AG09319 (cell line): Measurements from ENCODE around the gene LIN37.
"Not testable (repeated sequence)": the region's sequence is repeated elsewhere in the genome, so short reads cannot be mapped to it uniquely, and the experiment has no call there.

Experiments
- DNase-seq: peaks from one replicate; pipeline ENCODE4 v3.0.0-alpha.2; 2010; ENCODE audit warnings: low read depth; ENCODE audit errors: extremely low read depth
- TF ChIP-seq, protein P1 (sequence below): IDR thresholded peaks from 2 replicates; pipeline ENCODE4 v1.5.1; 2011; ENCODE audit warnings: low read depth, mild to moderate bottlenecking, inconsistent platforms, low read length, moderate library complexity

Gene LIN37

DNA sequence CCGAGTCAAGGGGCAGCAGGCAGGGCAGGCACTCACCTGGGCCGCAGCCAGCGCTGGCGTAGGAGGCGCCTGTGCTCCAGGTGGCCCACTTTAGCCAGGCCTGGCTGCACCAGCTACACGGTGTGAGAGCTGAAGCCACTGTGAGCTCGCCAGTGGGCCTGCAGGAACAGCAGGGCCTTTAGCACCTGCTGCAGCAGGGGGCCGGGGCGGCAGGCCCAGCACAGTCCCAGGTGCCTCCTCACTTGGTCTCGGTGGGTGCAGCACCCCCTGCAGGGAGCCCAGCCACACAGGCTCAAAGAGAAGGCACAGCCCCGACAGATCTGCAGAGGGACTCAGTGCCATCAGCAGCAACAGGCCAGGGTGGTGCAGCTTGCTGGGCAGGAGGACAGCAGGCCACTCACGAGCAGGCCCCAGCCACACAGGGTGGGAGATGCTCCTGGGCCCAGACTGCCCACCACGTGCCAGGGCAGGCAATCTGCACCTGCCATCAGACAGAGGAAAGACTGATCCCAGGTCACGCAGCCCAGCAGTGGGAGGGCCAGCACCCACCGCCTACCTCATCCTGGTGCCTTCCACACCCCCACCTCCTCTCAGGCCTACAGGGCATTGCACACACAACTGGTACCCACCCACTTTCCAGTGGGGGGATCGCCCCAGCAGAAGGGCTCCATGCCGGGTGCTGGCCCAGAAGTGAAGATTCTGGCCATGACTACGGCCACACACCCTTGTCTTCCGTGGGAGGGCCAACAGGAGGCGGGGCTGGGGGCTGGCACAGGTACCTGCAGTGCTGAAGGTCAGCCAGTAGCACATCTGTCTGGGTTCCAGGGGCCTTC lies 42.8 kb downstream of the LIN37 start:
- DNase-seq, result no peak
- TF ChIP-seq, protein P1, sequence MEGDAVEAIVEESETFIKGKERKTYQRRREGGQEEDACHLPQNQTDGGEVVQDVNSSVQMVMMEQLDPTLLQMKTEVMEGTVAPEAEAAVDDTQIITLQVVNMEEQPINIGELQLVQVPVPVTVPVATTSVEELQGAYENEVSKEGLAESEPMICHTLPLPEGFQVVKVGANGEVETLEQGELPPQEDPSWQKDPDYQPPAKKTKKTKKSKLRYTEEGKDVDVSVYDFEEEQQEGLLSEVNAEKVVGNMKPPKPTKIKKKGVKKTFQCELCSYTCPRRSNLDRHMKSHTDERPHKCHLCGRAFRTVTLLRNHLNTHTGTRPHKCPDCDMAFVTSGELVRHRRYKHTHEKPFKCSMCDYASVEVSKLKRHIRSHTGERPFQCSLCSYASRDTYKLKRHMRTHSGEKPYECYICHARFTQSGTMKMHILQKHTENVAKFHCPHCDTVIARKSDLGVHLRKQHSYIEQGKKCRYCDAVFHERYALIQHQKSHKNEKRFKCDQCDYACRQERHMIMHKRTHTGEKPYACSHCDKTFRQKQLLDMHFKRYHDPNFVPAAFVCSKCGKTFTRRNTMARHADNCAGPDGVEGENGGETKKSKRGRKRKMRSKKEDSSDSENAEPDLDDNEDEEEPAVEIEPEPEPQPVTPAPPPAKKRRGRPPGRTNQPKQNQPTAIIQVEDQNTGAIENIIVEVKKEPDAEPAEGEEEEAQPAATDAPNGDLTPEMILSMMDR, result no peak

DNA sequence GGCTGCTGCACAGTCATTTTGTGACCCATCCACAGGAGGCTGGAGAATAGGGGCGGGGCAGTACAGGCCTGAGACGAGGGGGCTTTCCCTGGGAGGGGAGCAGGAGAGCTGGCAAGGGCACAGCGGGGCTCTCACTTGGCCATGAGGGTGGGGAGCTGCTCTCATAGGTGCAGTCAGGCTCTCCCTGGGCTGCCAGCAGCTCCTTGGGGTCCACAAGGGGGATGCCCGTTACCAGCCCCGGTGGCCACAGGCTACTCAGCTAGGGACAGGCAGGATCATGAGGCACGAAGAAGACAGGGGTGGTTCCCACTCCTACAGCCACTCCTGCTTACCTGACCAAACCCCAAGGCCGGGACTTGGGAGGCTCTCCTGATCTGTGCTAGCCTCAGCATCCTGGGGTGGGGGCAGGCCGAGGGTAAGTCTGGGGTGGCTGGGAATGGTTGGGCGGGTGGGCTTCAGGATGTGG lies 43.5 kb downstream of the LIN37 start:
- TF ChIP-seq, protein P1, result no peak
- no peak for DNase-seq

DNA sequence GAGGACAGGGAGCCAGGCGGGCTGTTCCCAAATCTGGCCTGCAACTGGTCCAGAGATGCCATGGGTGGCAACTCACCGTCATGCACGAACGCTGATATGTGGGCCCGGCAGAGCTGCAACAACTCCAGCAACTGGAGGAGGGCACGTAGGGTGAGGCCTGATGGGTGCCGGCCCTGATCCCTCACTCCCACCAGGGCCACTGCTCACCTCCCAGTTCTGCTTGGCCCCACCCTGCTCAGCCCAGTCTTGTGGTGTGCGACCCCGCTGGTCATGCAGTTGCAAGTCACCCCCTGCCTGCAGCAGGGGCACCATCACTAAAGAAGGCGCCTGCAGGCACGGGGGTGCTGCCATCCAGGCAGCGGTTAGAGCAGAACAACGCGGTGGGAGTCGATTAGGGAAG lies 43.9 kb downstream of the LIN37 start:
- DNase-seq, result no peak
- TF ChIP-seq, protein P1, result no peak

DNA sequence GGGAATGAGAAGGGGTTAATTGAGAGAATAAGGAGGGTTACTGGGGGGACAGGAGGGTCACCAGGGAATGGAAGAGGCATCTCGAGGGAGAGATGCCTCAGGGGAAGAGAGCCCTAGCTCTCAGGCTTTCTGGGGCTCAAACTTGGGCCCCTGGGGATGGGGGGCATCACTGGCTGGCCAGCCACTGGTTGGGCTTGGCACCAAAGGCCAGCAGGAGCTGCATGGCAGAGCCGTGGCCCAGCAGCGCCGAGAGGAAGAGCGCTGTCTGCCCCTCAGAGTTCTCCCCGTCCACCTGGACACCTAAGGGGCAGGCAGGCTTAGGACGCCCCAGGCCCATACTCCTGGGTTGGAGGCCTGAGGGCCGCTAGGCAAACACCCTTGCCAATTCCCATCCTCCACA lies 44.5 kb downstream of the LIN37 start:
- DNase-seq, result no peak
- TF ChIP-seq, protein P1, result no peak

DNA sequence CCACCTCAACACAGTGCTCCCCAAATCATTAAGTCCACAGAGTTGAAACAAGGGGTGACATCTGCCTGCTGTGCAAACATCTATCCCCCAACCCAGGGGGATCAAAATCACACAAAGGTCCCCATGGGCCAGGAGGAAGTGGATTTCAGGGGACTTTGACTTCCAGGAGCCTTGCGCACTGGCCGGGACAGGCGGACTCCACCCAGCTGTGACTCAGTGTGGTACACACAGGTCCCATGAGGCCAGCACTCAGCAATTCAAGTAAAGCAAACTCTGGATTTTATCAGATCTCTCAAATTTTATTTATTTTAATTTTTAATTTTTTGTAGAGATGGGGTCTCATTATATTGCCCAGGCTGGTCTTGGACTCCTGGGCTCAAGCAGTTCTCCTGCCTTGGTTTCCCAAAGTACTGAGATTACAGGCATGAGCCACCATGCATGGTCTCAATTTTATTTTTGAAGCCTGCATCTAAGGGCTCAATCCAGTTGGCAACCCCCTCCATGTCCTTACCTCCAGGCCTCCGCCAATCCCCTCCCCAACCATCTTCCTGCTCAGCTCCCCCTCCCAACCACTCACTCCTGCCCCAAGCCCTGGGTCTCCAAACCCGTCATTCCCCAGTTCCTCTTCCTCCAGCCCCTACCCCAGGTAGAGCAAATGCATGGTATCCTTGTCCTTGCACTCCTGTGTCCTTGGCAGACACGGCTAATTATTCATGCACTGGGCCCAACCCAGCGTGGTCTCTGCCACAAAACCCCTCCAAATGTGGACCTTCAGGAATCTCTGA lies 45.2 kb downstream of the LIN37 start:
- no peak for DNase-seq
- TF ChIP-seq, protein P1, result no peak

DNA sequence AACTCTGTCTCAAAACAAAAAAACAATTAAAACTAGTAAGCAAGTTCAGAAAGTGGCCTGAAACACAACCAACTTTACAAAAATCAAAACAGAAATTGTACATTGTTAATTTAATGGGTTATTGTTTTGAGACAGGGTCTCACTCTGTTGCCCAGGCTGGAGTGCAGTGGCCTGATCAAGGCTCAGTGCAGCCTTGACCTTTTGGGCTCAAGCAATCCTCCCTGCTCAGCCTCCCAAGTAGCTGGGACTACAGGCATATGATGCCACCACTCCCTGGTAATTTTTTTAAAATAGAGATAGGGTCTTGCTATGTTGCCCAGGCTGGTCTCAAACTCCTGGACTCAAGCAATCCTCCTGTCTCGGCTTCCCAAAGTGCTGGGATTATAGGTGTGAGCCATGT lies 47.2 kb downstream of the LIN37 start:
- DNase-seq, result not testable (repeated sequence)

DNA sequence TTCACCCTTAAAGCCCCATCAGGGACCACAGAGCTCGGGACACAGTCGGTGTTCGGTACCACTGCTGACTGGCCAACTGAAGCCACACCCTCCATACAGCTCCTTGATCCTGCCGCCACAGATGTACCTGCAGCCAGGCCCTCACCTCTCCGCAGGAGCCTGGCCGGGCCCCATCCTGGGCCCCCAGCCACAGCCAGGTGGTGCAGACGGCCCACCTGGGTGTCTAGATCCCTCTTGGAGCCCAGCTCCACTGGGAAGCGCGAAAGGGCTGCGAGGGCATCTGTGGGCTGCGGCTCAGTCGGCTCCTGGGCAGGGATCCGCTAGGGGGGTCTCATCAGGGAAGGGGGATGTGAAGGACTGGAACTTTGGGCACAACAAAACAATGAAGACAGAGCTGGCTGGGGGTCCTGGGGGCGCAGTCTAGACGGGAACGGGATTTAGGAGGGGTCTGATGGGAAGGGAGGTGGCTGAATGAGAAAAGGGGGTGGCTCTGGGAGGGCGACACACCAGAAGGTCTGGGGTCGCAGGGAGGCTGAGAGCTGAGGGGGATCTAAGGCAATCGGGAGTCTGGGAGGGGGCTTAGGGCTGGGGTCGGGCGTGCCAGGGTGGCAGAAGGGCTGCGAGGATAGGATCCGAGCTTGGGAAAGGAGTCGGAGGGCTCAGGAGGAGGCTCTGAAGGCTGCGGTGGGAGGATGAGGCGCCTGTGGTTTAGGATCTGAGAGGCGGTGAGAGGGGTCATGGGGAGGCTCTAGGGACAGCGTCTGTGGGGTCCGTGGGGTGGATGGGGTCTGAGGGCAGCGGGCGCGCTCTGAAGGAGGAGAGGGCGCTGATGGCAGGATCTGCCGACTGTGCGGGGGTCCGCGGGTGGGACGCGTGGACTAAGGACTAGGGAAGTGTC lies 48.5 kb downstream of the LIN37 start:
- TF ChIP-seq, protein P1, result no peak
- DNase-seq, result no peak
